ENCODE results near the gene EPHA1. TPM values are rescaled to one million over a fixed set of nuclear protein-coding genes. Genes with fewer than 3 reads are reported as not detected.

The EPHA1 gene
- total and polyA plus RNA-seq, 2 donors (not counting 1 experiment from before 2014, with no cell fraction given), result 0.39 to 0.49 TPM

GRCh38 chr7:143387156-143387975, 21.3 kb downstream of the EPHA1 start:
- no peak for DNase-seq
- TF ChIP-seq EZH2 (IDR thresholded peaks at IDR 0.05; ENCODE audit: borderline replicate concordance, insufficient read depth, low read depth, low read length, poor library complexity, severe bottlenecking) (no peak), CTCF (IDR thresholded peaks at IDR 0.05) (no peak)
- Mint-ChIP-seq H3K4me1 (no peaks in the 10 kb centered on the region), H3K27me3 (no peaks in the 10 kb centered on the region), H3K27ac (no peak overlapping the region), H3K4me3 (no peak overlapping the region), H3K9me3 (ENCODE audit: insufficient read depth) (no peaks in the 10 kb centered on the region)
- H3K4me1 ChIP-seq (ENCODE audit: control insufficient read depth in 2 of 2, insufficient read depth in 2 of 2, low read length in 2 of 2), result peaks cover 29 to 40% of the 10 kb centered on the region in 2 donors
- no peaks in the 10 kb centered on the region for H4K20me1 ChIP-seq (ENCODE audit: control insufficient read depth, insufficient read depth, low read length, poor library complexity, severe bottlenecking)
- no peaks in the 10 kb centered on the region for H3K9me3 ChIP-seq (ENCODE audit: control extremely low read depth in 1 of 3, control insufficient read depth in 2 of 3, insufficient read depth in 1 of 3, low read length in 2 of 3)
- H3K4me3 ChIP-seq (ENCODE audit: control extremely low read depth in 1 of 5, extremely low read depth in 1 of 5, insufficient read depth in 1 of 5, low read depth in 2 of 5, low read length in 4 of 5), result no peak overlapping the region
- WGBS (ENCODE audit: insufficient coverage), result 96% methylated on average over 20 of the region's 23 CpGs
- H3K79me2 ChIP-seq (ENCODE audit: control insufficient read depth, insufficient read depth, low read length), result no peaks in the 10 kb centered on the region
- no peak overlapping the region for H2AFZ ChIP-seq (ENCODE audit: insufficient read depth, low read depth, low read length, poor library complexity, severe bottlenecking)
- H3K9ac ChIP-seq (ENCODE audit: low read length), result no peak overlapping the region
- no peak overlapping the region for H3K27ac ChIP-seq (ENCODE audit: low read length in 2 of 2)
- intact Hi-C loops (cut with micrococcal nuclease), result no loop called here
- no peak for ATAC-seq (ENCODE audit: low read depth)
- H3K4me2 ChIP-seq (replicated peaks; ENCODE audit: low read depth, low read length, poor library complexity, severe bottlenecking), result no peak overlapping the region
- CTCF ChIA-PET, result interaction anchor here (1.9 kb wide), 1 partner anchor 7 kb away, joined by 4 read pairs; no protein-coding TSS in a partner anchor
- POLR2A ChIA-PET, result no interaction called here
- H3K27me3 ChIP-seq (replicated peaks in 1 of 4; ENCODE audit: control extremely low read depth in 1 of 4, control insufficient read depth in 3 of 4, insufficient read depth in 4 of 4, low read length in 3 of 4), result no peaks in the 10 kb centered on the region
- H3K36me3 ChIP-seq (replicated peaks in 1 of 2; ENCODE audit: control extremely low read depth in 1 of 2, control insufficient read depth in 1 of 2, extremely low read depth in 1 of 2, insufficient read depth in 2 of 2, low read length in 1 of 2), result peaks cover 0 to 17% of the 10 kb centered on the region in 2 experiments
